B cell (primary cell): ENCODE data around the gene ABLIM3. TPM values are rescaled to one million over a fixed set of nuclear protein-coding genes. Genes with fewer than 3 reads are reported as not detected.

ENCODE experiments used
- ATAC-seq: fragments of 200-7000 bp; cut with Tn5 transposase; one replicate; pipeline ENCODE4 v1.10.0; 2021; ENCODE audit warnings: low read depth, mild to moderate bottlenecking, moderate number of reproducible peaks, moderate library complexity
- CTCF ChIA-PET: fragments of 350-600 bp; sonication (Branson Sonifier 250); formaldehyde crosslinking; loops from one replicate; lab custom pipeline; 2021; ENCODE audit warnings: antibody characterized with exemption, inconsistent platforms; lab: Charles Lee
- POLR2A ChIA-PET: fragments of 350-600 bp; sonication (Branson Sonifier 250); formaldehyde crosslinking; loops from one replicate; lab custom pipeline; 2021; ENCODE audit warnings: antibody characterized with exemption; lab: Charles Lee
- DNase-seq: peaks from one replicate; pipeline ENCODE4 v3.0.0; 2013
- H2AFZ ChIP-seq: 2 replicates; pipeline ENCODE4 v1.6.1; 2012; ENCODE audit warnings: mild to moderate bottlenecking, low read depth, low read length; ENCODE audit not compliant: insufficient read depth, poor library complexity, severe bottlenecking
- H3K27ac ChIP-seq, 2 donors: 1 replicate in 1 of 2; 2 replicates in 1 of 2; pipeline ENCODE4 v1.5.1; 2012 to 2013; ENCODE audit warnings: low read length in 2 of 2, mild to moderate bottlenecking in 2 of 2, moderate library complexity in 1 of 2
- H3K27me3 ChIP-seq, 4 experiments: fragments of 200-600 bp in 1 of 4; sonication (generic) in 1 of 4; replicated peaks in 1 of 4; 1 replicate in 2 of 4; 2 replicates in 2 of 4; pipeline versions ENCODE4 v1.6.1 to v1.7.0; 2013 to 2016; ENCODE audit warnings: low read length in 3 of 4, mild to moderate bottlenecking in 2 of 4, mixed read lengths in 1 of 4, moderate library complexity in 1 of 4; ENCODE audit not compliant: insufficient read depth in 4 of 4, control insufficient read depth in 3 of 4; ENCODE audit errors: control extremely low read depth in 1 of 4
- H3K36me3 ChIP-seq, 2 experiments: replicated peaks in 1 of 2; 1 replicate in 1 of 2; 2 replicates in 1 of 2; pipeline versions ENCODE4 v1.6.1 to v1.7.1; 2013; ENCODE audit warnings: low read length in 1 of 2; ENCODE audit not compliant: insufficient read depth in 2 of 2, control insufficient read depth in 1 of 2; ENCODE audit errors: control extremely low read depth in 1 of 2, extremely low read depth in 1 of 2
- H3K4me1 ChIP-seq, 2 donors: fragments of 200-600 bp in 1 of 2; sonication (generic) in 1 of 2; 1 replicate in 1 of 2; 2 replicates in 1 of 2; pipeline versions ENCODE4 v1.5.1 to v1.6.1; 2013 to 2017; ENCODE audit warnings: low read length in 2 of 2; ENCODE audit not compliant: control insufficient read depth in 2 of 2, insufficient read depth in 2 of 2
- H3K4me2 ChIP-seq: replicated peaks from 2 replicates; pipeline ENCODE3; 2012; ENCODE audit warnings: mild to moderate bottlenecking, low read depth, low read length; ENCODE audit not compliant: poor library complexity, severe bottlenecking
- H3K4me3 ChIP-seq, 5 experiments: fragments of 200-600 bp in 1 of 5; sonication (generic) in 1 of 5; 1 replicate in 3 of 5; 2 replicates in 2 of 5; pipeline versions ENCODE4 v1.5.1 to v1.7.0; 2011 to 2016; ENCODE audit warnings: low read length in 4 of 5, mild to moderate bottlenecking in 4 of 5, low read depth in 2 of 5, control low read depth in 1 of 5, moderate library complexity in 1 of 5; ENCODE audit not compliant: insufficient read depth in 1 of 5; ENCODE audit errors: control extremely low read depth in 1 of 5, extremely low read depth in 1 of 5
- H3K79me2 ChIP-seq: fragments of 200-600 bp; sonication (generic); one replicate; pipeline ENCODE4 v1.6.0; 2016; ENCODE audit warnings: low read length; ENCODE audit not compliant: control insufficient read depth, insufficient read depth
- H3K9ac ChIP-seq: fragments of 200-600 bp; sonication (generic); 2 replicates; pipeline ENCODE4 v1.6.1; 2017; ENCODE audit warnings: mild to moderate bottlenecking, low read length, moderate library complexity
- H3K9me3 ChIP-seq, 3 donors: one replicate each; pipeline versions ENCODE4 v1.6.1 to v1.7.1; 2013; ENCODE audit warnings: low read length in 2 of 3; ENCODE audit not compliant: control insufficient read depth in 2 of 3, insufficient read depth in 1 of 3; ENCODE audit errors: control extremely low read depth in 1 of 3
- H4K20me1 ChIP-seq: 2 replicates; pipeline ENCODE4 v1.6.0; 2012; ENCODE audit warnings: mild to moderate bottlenecking, low read length; ENCODE audit not compliant: insufficient read depth, control insufficient read depth, poor library complexity, severe bottlenecking
- H3K27ac Mint-ChIP-seq: one replicate; pipeline ENCODE4 v1.8.0; 2021; ENCODE audit warnings: mixed read lengths
- H3K27me3 Mint-ChIP-seq: one replicate; pipeline ENCODE4 v1.8.0; 2021; ENCODE audit warnings: mixed read lengths
- H3K4me1 Mint-ChIP-seq: one replicate; pipeline ENCODE4 v1.8.0; 2021; ENCODE audit warnings: mixed read lengths
- H3K4me3 Mint-ChIP-seq: one replicate; pipeline ENCODE4 v1.8.0; 2021; ENCODE audit warnings: mixed read lengths
- H3K9me3 Mint-ChIP-seq: one replicate; pipeline ENCODE4 v1.8.0; 2022; ENCODE audit warnings: mixed read lengths; ENCODE audit not compliant: insufficient read depth
- CTCF ChIP-seq: fragments of 200-600 bp; IDR thresholded peaks from one replicate; pipeline ENCODE4 v1.8.0; 2022; ENCODE audit warnings: antibody characterized with exemption, mild to moderate bottlenecking
- EZH2 ChIP-seq: IDR thresholded peaks from 2 replicates; pipeline ENCODE4 v1.6.1; 2012; ENCODE audit warnings: borderline replicate concordance, low read depth, mild to moderate bottlenecking, moderate library complexity, low read length; ENCODE audit not compliant: insufficient read depth, poor library complexity, severe bottlenecking
- WGBS: methylation state at CpG from one replicate; pipeline ENCODE4 v1.1.5; 2013; ENCODE audit warnings: missing lambda C conversion rate; ENCODE audit not compliant: insufficient coverage; 5-methylcytosine and 5-hydroxymethylcytosine counted together
- intact Hi-C: fragments of 100-400 bp; cut with micrococcal nuclease; formaldehyde crosslinking; loops from one replicate; pipeline ENCODE4 v1.10.0; 2022
- polyA plus RNA-seq: library from polyadenylated mRNA; depleted of rRNA; stranded (reverse); fragments of >200 nt; gene quantifications from 2 replicates; pipeline ENCODE4 v1.2.3, GENCODE V29; 2012
- total RNA-seq, 2 donors: library from RNA; stranded (reverse); fragments of 120-200 nt in 1 of 2; gene quantifications; 1 replicate in 1 of 2; 2 replicates in 1 of 2; pipeline versions ENCODE4 v1.2.3 to v1.2.4, GENCODE V29; 2013 to 2022

The ABLIM3 gene
- total and polyA plus RNA-seq, 2 donors (not counting 1 experiment from before 2014, with no cell fraction given) = not detected

GRCh38 chr5:149134778-149135500, 6.4 kb upstream of the ABLIM3 start:
- no CpG with 5 or more reads among the region's 6 CpGs for WGBS
- Histone ChIP-seq H3K4me1 (no peaks in the 10 kb centered on the region), H3K4me3 (no peak overlapping the region), H3K9ac (no peak overlapping the region), H2AFZ (no peak overlapping the region), H3K79me2 (no peaks in the 10 kb centered on the region), H3K27ac (no peak overlapping the region), H3K27me3 (peaks cover 0 to 9% (median 0%) of the 10 kb centered on the region in 4 experiments), H3K4me2 (no peak overlapping the region), H3K36me3 (no peaks in the 10 kb centered on the region), H3K9me3 (no peaks in the 10 kb centered on the region), H4K20me1 (no peaks in the 10 kb centered on the region)
- intact Hi-C loops = no loop called here
- Mint-ChIP-seq H3K4me1 (no peaks in the 10 kb centered on the region), H3K4me3 (no peak overlapping the region), H3K27ac (no peak overlapping the region), H3K9me3 (no peaks in the 10 kb centered on the region), H3K27me3 (peaks cover 30% of the 10 kb centered on the region)
- TF ChIP-seq EZH2 (no peak), CTCF (no peak)
- DNase-seq = no peak
- ChIA-PET POLR2A (no interaction called here), CTCF (no interaction called here)
- no peak for ATAC-seq

DNA sequence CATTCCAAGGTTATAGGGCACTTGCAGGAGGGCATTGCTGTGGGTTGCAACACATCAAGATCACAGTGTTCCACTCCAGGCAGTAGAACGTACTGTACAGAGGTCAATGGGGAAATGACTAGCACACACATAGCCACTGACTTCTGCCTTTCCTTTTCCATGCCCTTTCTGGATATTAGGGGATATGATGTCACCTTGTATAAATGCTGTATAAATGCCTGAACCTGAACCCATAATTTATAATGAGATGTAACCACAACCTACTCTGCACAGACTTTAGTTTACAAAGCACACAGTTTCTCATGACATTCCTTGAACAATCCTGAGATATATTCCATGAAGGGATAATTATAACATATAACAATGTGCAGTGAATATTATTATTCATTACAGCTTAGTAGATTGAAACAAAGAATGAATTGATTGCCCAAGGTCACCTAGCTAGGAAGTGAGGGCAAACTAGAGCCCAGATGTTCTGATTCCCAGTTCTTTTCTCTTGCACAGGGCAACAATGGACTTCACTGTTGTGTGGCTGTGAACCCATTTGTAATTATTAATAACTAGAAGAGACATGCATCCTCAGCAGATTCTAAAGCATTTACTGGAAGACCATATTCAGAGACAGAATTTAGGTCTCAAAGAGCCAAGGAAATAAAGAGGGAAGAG, 5.6 kb upstream of the ABLIM3 start:
- H3K27me3 Mint-ChIP-seq = peaks cover 35% of the 10 kb centered on the region
- intact Hi-C loops = no loop called here

More for the DNA sequence above, 5.6 kb upstream of the ABLIM3 start:
- Mint-ChIP-seq H3K4me3 (no peak overlapping the region), H3K4me1 (no peaks in the 10 kb centered on the region), H3K27ac (no peak overlapping the region), H3K9me3 (no peaks in the 10 kb centered on the region)
- Histone ChIP-seq H3K36me3 (no peaks in the 10 kb centered on the region), H3K4me2 (no peak overlapping the region), H4K20me1 (no peaks in the 10 kb centered on the region), H3K4me3 (no peak overlapping the region), H3K27me3 (peaks cover 0 to 9% (median 2%) of the 10 kb centered on the region in 4 experiments), H3K27ac (no peak overlapping the region), H2AFZ (no peak overlapping the region), H3K9me3 (no peaks in the 10 kb centered on the region), H3K79me2 (no peaks in the 10 kb centered on the region), H3K4me1 (no peaks in the 10 kb centered on the region), H3K9ac (no peak overlapping the region)
- TF ChIP-seq CTCF = no peak
- no peak for TF ChIP-seq EZH2
- WGBS = no CpG with 5 or more reads among the region's 1 CpG
- ATAC-seq (no peak), DNase-seq (no peak)
- ChIA-PET CTCF (interaction anchor here (1.4 kb wide), 1 partner anchor 402 kb away, joined by 3 read pairs; no protein-coding TSS in a partner anchor), POLR2A (no interaction called here)
